Measurements from ENCODE around the gene BRWD1. TPM values are rescaled to one million over a fixed set of nuclear protein-coding genes. Genes with fewer than 3 reads are reported as not detected.

BRWD1 gene
- total RNA-seq, 1 experiment from 2014 or later: 53.3 TPM

- Mint-ChIP-seq H3K27me3 (ENCODE audit: low read depth) (no peaks in the 10 kb centered on the region; the same call in 1 of the 2 replicates), H3K9me3 (no peaks in the 10 kb centered on the region; the same call in 1 of the 2 replicates), H3K4me3 (no peak overlapping the region), H3K27ac (no peak overlapping the region), H3K4me1 (no peaks in the 10 kb centered on the region), H3K36me3 (no peaks in the 10 kb centered on the region)
- ATAC-seq (no peak), DNase-seq (ENCODE audit: low spot score) (no peak)
- CTCF ChIA-PET: interaction anchor here (0.8 kb wide), 1 partner anchor 13 kb away, joined by 4 read pairs; no protein-coding TSS in a partner anchor
- no peak for TF ChIP-seq ETV6 (CRISPR knock-in tag; IDR thresholded peaks at IDR 0.05)
- TF ChIP-seq CREB1 (CRISPR knock-in tag; IDR thresholded peaks at IDR 0.05): no peak
- TF ChIP-seq GRHL2 (CRISPR knock-in tag; IDR thresholded peaks at IDR 0.05; ENCODE audit: insufficient replicate concordance, severe bottlenecking): no peak
- no peak for TF ChIP-seq ATF1 (CRISPR knock-in tag; IDR thresholded peaks at IDR 0.05)
- no peak for TF ChIP-seq ARID4B (CRISPR knock-in tag; IDR thresholded peaks at IDR 0.05; ENCODE audit: borderline replicate concordance)
- TF ChIP-seq FOXK1 (CRISPR knock-in tag; IDR thresholded peaks at IDR 0.05): no peak
- no peak for TF ChIP-seq IRF1 (CRISPR knock-in tag; IDR thresholded peaks at IDR 0.05)
- TF ChIP-seq E2F1 (CRISPR knock-in tag; IDR thresholded peaks at IDR 0.05): no peak
- no peak for TF ChIP-seq TP53 (CRISPR knock-in tag; IDR thresholded peaks at IDR 0.05)
- no peak for TF ChIP-seq MLX (CRISPR knock-in tag; IDR thresholded peaks at IDR 0.05)
- no peak for TF ChIP-seq JUN (CRISPR knock-in tag; IDR thresholded peaks at IDR 0.05)
- no peak for TF ChIP-seq PRDM15 (CRISPR knock-in tag; IDR thresholded peaks at IDR 0.05)
- no peak for TF ChIP-seq NFATC4 (CRISPR knock-in tag; IDR thresholded peaks at IDR 0.05)
- no peak for TF ChIP-seq ZSCAN18 (CRISPR knock-in tag; IDR thresholded peaks at IDR 0.05)
- POLR2A ChIA-PET: no interaction called here
Observed at GRCh38 chr21:39150877-39151276, 162.6 kb downstream of the BRWD1 start.

Data from WTC11 (cell line).